ENCODE data around the gene H6PD.

GRCh38 chr1:9263276-9263855 is 28.8 kb downstream of the H6PD start:
- no peak for TF ChIP-seq EZH2 (IDR thresholded peaks at IDR 0.05; ENCODE audit: low read length)
- no peak for TF ChIP-seq CTCF (optimal IDR thresholded peaks at IDR 0.05 in 1 of 3, IDR thresholded peaks at IDR 0.05 in 1 of 3, conservative IDR thresholded peaks at IDR 0.05 in 1 of 3; ENCODE audit: extremely low read depth in 1 of 3, insufficient read depth in 2 of 3, low read length in 3 of 3)

Data from keratinocyte (primary cell).